Astrocyte (in vitro differentiated cells and primary cell): ENCODE data around the gene DGKI.

Source experiments
- CTCF ChIP-seq: IDR thresholded peaks from 2 replicates; pipeline ENCODE4 v1.5.1; 2011; ENCODE audit warnings: low read depth, mild to moderate bottlenecking, inconsistent platforms, low read length, moderate library complexity; ENCODE audit not compliant: insufficient read depth
- EZH2 ChIP-seq: IDR thresholded peaks from 2 replicates; pipeline ENCODE4 v1.6.1; 2012; ENCODE audit warnings: mild to moderate bottlenecking, low read length, inconsistent platforms; ENCODE audit not compliant: insufficient read depth

GRCh38 chr7:137865764-137866163, 19.0 kb upstream of the DGKI start:
- TF ChIP-seq CTCF (no peak), EZH2 (no peak)
